Middle frontal gyrus (tissue), 1 donor: ENCODE measurements around the gene PRKAR2B.
"Not testable (repeated sequence)": the region's sequence is repeated elsewhere in the genome, so short reads cannot be mapped to it uniquely, and the experiment has no call there.

Experiments used
- DNase-seq: peaks from one replicate; pipeline ENCODE4 v3.0.0-alpha.2; 2015; ENCODE audit warnings: low spot score; ENCODE audit errors: extremely low spot score

Gene PRKAR2B

DNA sequence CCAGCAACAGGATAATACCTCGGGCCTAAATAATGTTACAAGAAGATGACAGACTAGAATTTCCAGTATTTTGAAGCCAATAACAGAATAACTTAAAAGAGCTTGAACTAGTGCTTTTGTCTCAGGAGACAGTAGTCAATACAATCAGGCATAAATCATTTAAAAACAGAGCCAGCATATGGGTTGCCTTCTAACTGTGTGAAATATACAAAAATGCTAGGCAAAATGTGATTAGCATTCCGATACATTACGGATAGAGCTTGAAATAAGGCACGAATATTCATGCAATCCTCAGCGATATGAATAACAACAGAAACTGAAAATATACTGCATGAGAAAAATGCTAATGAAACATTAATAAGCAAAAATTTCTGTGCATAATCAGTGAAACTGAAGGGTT lies 18.3 kb upstream of the PRKAR2B start:
- no peak for DNase-seq

DNA sequence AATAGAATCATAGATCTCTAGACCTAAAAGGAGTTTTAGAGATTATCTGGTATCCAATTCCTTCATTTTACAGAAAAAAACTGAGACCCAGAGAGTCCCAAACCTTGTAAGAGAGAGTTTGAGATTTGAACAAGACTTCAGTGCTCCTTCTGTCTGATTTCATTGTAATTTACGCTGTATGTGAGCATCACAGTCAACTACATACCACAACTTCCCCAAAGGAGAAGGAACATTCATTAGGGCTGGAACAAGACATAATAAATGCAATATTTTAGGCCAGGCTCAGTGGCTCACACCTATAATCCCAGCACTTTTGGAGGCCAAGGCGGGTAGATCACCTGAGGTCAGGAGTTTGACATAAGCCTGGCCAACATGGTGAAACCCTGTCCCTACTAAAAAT lies 17.3 kb upstream of the PRKAR2B start:
- no peak for DNase-seq

DNA sequence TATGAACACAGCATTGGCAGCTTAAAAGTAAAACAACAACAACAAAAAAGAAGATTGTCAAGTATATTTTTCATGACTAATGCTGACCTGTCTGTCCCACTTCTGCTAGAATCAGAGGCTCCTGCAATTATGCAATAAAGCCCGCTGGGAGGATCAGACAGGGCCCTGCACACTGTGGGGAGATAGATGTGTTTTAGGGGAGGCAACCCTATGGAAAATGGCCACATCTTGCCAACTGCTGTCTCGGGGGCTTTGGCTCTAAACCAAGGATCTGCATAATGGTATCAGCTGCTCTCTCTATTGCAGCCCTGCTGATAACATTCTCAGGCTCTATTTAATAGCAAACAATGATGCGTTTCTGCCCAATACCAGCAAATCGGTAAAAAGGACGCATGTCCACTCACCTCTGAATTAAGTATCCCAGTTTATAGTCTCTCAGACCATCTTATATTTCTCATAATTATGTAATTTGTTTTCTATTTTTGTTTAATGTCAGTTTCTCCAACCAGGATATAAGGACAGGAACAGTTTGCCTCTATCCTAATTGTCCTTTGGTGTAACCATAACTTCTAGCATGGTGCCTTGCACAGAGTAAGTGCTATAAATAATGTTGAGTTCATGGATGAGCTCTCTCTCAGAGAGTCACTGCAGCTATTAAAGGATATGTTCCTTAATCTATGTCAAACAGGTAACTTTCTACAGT lies 15.3 kb upstream of the PRKAR2B start:
- no peak for DNase-seq

DNA sequence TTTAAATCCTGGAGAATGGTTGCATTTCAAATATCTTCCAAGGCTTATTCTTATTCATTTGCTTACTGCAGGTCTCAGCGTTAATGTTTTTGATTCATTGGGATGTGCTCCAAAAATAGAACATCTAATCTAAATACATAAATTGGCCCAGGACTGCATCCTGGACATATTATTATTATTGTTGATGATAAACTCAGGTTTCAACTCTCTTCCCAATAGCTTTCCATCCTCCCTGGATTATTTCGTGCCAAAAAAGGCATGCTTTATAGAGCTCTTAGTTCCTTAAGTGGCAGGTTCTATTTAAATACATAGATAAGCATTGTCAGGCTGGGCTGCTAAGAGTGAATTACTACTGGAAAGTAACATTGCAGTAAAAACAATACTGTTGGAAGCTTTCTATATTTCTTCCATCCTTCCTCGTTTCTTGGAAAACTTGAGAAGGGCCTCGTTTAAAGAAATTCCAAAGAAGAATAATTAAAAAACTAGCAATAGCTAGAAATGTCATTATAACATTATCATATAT lies 14.7 kb upstream of the PRKAR2B start:
- DNase-seq: no peak

DNA sequence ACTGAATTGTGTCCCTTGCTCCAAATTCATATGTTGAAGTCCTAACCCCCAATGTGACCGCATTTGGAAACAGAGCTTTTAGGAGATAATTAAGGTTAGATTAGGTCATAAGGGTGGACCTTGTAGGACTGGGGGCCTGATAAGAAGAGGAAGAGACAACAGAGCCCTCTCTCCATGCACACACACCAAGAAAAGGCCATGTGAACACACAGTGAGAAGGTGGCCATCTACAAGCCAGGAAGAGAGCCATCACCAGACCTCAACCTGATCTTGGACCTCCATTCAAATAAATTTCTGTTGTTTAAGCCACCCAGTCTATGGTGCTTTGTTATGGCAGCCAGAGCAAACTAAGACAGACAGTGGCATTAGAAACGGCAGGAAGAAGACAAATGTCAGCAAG lies 12.5 kb upstream of the PRKAR2B start:
- DNase-seq: no peak

DNA sequence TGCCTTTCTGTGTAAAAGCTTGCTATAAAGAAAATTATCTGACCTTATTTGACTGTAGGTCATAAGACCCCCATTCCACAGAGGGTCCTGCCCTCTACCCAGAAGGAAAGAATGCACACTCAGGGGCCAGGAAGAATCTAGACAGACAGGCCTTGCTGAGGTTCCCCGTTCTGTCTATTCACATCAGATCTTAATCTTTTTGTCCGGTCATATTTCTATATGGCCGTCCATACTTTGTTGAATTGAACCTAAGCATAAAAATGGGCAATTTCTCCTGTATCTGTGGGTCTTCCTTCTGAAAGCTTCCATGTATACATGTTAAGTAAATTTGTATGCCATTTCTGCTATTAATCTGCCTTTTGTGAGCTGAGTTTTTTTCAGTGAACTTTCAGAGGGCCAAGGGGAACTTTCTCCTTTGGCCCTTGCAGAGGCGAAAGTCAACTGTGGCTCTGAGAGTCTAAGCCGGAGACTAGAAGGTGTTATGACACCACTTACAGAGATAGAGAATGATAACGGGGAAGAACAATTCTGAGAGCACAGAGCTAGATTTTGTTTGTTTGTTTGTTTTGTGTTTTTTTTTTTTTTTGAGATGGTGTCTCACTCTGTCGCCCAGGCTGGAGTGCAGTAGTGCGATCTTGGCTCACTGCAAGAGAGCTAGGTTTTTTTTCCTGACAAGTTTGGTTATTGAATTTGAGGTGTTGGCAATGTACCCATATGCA lies 11.6 kb upstream of the PRKAR2B start:
- DNase-seq: no peak

DNA sequence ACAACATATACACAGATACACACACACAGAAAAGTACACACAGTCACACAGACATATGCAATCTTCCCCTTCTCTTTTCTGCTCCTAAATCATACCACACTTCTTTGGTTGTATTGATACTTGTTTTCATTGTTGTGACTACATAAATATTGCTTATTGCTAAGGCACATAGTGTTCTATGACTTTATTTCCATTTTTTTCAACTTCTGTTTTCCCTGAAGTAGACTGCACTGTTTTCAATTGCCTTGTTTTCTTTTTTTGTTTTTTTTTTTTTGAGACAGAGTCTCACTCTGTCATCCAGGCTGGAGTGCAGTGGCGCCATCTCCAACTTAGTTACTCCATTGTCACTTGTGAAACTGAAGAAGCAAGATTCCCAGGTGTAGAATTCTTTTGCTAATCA lies 10.0 kb upstream of the PRKAR2B start:
- DNase-seq: no peak

DNA sequence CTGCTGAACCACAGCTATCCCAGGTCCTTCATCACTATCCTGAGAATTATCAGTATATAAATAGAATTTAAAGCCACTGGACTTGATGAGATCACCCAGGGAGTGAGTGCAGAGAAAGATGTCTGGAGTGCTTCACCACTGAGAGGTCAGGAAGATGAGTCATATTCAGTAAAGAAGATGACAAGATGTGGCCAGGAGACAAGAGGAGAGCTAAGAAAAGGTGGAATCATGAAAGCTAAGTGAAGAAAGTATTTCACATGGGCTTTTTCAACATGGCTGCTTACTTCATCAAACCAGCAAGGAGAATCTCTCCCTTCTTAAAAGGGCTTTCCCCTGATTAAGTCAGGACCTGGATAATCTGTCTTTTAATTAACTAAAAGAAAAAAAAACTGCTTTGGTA lies 9.1 kb upstream of the PRKAR2B start:
- DNase-seq: no peak

DNA sequence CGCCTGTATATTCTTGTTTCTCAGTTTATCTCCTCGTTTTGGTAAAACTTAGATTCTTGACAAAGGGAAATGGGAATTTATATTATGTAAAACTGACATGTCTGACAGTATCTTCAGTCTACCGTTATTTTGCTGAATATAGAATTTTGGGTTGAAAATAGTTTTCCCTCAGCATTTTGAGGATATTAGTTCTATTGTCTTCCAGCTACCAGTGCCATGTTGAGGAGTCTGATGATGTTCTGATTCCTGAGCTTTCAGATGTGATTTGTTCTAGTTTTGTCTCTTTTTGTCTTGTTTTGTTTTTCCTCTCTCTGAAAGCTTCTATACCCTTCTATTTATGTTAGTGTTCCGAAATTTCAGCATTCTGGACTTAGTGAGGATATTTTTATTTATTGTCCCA lies 8.0 kb upstream of the PRKAR2B start:
- no peak for DNase-seq

DNA sequence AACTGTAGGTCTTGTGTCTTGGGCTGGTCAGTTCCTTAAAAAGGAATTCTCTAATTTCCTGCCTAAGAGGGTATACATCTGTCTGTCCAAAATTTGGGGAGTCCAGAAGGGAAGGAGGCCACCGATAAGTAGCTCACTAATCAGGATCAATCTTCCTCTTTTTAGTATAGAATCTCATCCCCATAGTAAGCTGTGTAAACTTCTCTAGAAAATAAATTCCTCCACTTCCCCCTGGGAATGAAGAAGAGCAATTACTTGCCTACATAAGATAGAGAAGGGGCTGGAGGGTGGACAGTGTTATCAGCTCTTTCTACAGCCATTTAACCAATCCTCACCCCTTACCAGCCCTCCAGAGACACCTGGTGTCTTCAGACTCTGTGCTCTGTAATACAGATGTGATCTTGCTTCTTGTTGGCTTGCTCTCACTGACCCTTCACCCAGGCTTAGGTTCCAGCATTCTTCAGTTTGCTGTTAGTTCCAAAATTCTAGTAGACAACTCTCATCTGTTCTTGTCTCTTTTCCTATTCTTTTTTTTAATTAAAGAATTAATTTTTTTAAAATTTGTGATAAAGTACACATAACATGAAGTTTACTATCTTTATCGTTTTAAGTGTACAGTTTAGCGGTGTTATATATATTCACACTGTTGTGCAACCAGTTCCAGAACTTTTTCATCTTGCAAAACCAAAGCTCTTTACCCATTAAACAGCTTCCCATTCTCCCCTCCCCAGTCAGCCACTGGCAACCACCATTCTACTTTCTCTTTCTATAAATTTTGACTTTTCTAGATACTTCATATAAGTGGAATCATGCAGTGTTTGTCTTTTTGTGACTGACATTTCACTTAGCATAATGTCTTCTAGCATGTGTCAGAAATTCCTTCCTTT lies 6.5 kb upstream of the PRKAR2B start:
- DNase-seq: no peak

DNA sequence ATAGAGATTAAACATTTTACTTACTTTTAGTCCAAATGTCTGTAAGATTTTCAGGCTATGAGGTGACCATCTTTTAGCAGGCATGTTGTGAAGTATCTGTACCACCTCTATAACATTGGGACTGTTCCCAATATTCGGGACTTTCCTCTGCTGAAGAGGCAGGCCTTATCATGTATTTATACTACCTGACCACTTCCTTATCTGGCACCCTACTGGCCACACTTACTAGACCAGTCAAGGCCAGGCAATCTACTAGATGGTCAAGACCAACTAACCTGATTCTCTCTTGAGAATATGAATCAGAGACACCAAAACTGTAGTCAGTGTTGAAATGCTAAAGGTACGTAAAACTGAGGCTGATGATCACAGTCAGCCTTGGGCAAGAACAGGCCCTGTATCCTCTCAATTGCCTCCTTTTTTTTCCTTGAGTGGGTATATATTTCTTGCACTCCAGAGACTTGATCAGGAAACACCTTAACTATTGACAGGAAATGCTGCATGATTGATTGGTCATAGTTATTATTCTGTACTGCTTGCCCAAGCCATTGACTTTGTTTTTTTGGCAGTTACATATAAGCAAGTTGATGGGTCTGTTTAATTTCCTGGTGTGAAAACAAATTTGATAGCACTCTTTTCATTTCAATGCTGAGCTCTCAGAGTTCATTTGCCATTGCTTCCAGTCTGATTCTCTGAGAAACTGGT lies 5.2 kb upstream of the PRKAR2B start:
- no peak for DNase-seq

DNA sequence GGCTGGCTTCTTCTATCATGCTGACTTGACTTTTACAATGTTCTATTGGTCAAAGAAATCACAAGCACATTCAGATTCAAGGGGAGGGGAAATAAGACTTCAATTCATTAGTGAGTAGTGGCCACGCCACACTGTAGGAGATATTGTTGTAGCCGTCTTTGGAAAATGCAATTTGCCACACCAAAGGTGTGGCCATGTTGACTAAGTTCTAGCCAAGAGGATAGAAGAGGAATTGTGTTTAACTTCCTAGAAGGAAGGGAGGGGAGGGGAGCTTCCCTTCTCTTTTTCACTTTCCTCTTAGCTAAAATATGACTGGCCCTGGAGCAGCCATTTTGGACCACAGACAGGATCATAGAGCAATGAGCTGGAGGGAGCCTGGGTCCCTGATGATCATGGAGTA lies 3.4 kb upstream of the PRKAR2B start:
- no peak for DNase-seq

DNA sequence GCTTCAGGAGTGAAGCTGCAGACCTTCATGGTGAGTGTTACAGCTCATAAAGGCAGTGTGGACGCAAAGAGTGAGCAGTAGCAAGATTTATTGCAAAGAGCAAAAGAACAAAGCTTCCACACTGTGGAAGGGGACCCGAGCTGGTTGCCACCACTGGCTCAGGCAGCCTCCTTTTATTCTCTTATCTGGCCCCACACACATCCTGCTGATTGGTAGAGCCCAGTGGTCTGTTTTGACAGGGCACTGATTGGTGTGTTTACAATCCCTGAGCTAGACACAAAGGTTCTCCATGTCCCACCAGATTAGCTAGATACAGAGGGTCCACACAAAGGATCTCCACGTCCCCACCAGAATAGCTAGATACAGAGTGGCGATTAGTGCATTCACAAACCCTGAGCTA lies 2.7 kb upstream of the PRKAR2B start:
- DNase-seq: not testable (repeated sequence)

DNA sequence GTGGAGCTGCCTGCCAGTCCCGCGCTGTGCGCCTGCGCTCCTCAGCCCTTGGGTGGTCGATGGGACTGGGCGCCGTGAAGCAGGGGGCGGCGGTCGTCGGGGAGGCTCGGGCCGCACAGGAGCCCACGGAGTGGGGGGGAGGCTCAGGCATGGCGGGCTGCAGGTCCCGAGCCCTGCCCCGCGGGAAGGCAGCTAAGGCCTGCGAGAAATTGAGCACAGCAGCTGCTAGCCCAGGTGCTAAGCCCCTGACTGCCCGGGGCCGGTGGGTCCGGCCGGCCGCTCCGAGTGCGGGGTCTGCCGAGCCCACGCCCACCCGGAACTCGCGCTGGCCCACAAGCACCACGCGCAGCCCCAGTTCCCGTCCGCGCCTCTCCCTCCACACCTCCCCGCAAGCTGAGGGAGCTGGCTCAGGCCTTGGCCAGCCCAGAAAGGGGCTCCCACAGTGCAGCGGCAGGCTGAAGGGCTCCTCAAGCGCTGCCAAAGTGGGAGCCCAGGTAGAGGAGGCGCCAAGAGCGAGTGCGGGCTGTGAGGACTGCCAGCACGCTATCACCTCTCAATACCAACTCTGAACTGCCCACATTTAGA lies 2.1 kb upstream of the PRKAR2B start:
- not testable (repeated sequence) for DNase-seq

DNA sequence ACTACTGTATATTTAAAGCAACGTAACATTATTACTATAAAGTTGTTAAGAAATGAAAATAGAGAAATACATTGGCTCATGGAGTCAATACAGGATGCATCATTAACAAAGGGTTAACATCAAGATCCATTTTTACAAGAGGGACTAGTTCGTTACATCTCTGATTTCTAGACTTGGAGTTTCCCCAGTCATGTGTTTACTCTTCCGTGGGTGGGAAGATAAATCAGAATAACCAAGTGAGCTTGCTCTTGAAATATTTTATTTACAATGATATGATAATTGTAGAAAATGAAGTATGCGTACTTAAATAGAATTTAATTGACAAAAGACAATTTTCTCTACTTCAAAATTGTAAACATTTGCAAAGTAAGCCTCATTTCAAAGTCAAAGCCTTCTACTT lies 1.0 kb upstream of the PRKAR2B start:
- DNase-seq: no peak

DNA sequence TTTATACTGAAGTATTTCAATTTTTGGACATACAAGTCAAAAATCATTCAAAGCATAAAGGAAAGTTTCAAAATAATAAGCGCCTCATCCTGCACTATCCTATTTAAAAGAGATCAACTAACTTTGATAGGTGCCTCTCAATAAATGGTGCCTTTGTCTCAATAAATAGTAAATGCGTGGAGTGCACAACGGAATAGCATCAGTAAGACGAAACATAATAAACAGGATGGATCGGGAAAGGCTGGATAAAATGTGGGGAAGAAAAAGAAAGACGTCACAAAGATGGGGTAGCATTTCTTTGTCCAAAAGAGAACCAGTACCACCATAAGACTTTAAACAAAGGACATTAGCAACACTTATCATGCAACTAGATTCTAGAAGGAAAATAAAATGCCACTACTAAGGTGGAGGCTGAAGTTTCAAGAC lies 571 bp upstream of the PRKAR2B start:
- no peak for DNase-seq

DNA sequence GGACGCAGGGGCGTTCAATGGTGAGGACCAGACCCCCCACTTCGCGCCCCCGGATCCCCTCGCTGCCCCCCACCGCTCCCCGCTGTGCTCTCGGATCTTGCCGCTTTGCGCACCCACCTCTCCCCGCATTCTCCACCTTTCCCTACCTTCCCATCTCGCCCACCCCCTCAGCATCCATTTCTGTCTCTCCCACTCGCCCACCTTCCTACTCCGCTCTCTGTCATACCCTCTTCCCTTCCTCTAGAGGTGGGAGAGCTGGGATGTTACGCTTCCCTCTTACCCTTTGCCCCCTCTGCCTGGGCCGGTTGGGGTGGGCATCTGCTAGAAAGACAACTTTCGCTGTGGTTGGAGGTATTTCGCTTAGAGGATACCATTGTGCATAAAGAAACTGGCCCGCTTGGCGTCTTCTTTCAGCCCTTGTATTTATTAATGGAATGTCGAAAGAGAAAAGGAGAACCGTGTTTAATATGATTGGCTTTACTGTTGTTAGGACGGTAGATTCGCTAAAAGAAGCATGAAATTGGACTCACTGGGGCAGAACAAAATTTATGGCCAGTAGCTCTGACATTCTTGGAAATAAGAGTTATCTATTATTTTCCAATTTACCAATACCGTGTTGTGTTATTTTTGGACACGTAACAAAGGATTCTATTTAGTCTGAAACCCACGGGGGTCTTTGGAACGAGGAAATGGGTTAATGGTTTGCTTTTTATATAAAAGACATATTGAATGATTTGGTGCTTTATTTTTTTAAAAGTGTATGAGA lies 873 bp downstream of the PRKAR2B start:
- no peak for DNase-seq

DNA sequence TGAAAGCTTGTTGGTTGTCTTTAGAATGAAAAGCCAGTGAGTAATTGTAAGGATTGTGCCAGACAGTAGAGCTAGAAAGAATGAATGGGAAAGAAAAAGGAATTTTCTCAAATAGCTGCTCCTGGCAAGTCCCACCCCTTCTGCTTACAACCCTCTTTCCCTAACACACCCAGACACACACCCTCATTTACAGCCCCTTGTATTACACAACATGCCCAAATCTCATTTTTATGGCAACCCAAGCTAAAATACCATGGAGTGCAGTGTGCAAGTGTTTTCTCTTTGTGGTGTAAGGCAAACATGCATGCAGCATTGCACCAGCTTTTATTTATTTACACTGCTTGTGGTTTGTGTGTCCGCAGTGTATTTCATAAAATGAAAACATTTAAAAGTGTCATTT lies 1.5 kb downstream of the PRKAR2B start:
- DNase-seq: no peak

DNA sequence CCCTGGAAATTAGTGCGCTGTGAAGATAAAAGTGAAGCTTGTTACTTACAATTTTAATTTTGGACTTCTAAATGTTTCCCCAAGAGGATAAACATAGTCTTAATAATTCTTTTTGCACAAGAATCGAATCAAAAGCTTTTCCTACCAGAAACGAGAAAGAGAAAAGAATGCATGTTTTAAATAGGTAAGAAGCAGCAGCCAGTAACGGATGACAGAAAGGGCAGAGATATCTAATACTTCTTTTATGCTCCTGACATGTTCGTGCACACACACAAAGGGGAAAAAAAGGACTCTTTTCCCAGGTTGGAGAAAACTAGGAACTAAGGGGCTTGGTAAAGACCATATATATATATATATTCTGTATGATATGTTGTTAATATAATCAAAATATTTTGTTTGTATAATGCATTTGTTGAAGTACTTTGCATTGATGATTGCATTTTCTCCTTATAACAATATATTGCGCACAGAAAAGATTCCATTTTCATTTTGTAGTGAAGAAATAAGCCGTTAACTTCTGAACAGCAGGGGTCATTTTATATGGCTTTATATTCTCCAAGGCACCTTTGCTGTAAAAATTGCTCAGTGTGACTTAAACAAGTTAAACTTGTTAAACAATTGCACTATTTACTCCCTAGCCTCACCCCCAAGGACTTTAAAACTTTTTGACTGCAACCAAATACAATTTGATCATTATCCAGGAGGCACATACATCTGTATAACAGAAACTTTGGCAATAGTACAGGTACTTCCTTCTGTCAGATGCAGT lies 2.2 kb downstream of the PRKAR2B start:
- DNase-seq: no peak
